ENCODE results near the gene PRTFDC1.

PRTFDC1 gene

DNA sequence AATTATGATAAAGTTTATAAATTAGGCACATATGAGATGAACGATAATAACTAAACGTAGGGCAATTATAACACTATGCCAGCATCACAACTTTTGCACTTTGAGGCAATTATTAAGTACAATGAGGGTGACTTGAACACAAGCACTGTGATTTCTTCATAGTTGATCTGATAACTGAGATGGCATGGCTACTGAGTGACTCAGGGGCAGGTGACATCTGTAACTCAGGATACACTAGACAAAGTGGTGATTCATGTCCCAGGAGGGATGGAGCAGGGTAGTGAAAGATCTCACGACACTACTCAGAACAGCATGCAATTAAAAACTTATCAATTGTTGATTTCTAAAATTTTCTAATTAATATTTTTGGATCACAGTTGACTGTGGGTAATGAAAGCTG lies 130.4 kb downstream of the PRTFDC1 start:
- TF ChIP-seq CTCF (IDR thresholded peaks at IDR 0.05) = no peak
- H3K27me3 ChIP-seq (ENCODE audit: control insufficient read depth, insufficient read depth, low read length) = no peaks in the 10 kb centered on the region
- H3K27ac ChIP-seq = no peak overlapping the region
- no peaks in the 10 kb centered on the region for H3K9me3 ChIP-seq (ENCODE audit: control insufficient read depth, low read length)
- H3K9ac ChIP-seq = no peak overlapping the region
- H3K79me2 ChIP-seq = no peaks in the 10 kb centered on the region
- no peak overlapping the region for H3K4me2 ChIP-seq (ENCODE audit: low read length)
- no peak overlapping the region for H3K4me3 ChIP-seq (ENCODE audit: low read depth, low read length)
- H3K36me3 ChIP-seq (ENCODE audit: control insufficient read depth, insufficient read depth, low read length) = no peaks in the 10 kb centered on the region
- no peaks in the 10 kb centered on the region for H3K4me1 ChIP-seq
- H2AFZ ChIP-seq = no peak overlapping the region

- Histone ChIP-seq H3K27ac (no peak overlapping the region), H3K79me2 (no peaks in the 10 kb centered on the region), H2AFZ (no peak overlapping the region), H3K9ac (no peak overlapping the region), H3K27me3 (ENCODE audit: control insufficient read depth, insufficient read depth, low read length) (no peaks in the 10 kb centered on the region), H3K4me1 (no peaks in the 10 kb centered on the region), H3K4me3 (ENCODE audit: low read depth, low read length) (no peak overlapping the region), H3K9me3 (ENCODE audit: control insufficient read depth, low read length) (no peaks in the 10 kb centered on the region), H3K4me2 (ENCODE audit: low read length) (no peak overlapping the region), H3K36me3 (ENCODE audit: control insufficient read depth, insufficient read depth, low read length) (no peaks in the 10 kb centered on the region)
- no peak for TF ChIP-seq CTCF (IDR thresholded peaks at IDR 0.05)
These were observed 135.5 kb downstream of the PRTFDC1 start for GRCh38 chr10:24816868-24817396.

GRCh38 chr10:24814568-24815313 lies 137.7 kb downstream of the PRTFDC1 start:
- Histone ChIP-seq H3K36me3 (ENCODE audit: control insufficient read depth, insufficient read depth, low read length) (no peaks in the 10 kb centered on the region), H3K27ac (no peak overlapping the region)

GRCh38 chr10:24813856-24814255 lies 138.6 kb downstream of the PRTFDC1 start:
- no peak for TF ChIP-seq CTCF (IDR thresholded peaks at IDR 0.05)
- Histone ChIP-seq H3K9me3 (ENCODE audit: control insufficient read depth, low read length) (no peaks in the 10 kb centered on the region), H3K4me2 (ENCODE audit: low read length) (no peak overlapping the region), H3K36me3 (ENCODE audit: control insufficient read depth, insufficient read depth, low read length) (no peaks in the 10 kb centered on the region), H3K4me3 (ENCODE audit: low read depth, low read length) (no peak overlapping the region), H3K79me2 (no peaks in the 10 kb centered on the region), H3K4me1 (no peaks in the 10 kb centered on the region), H3K27ac (no peak overlapping the region), H3K9ac (no peak overlapping the region), H2AFZ (no peak overlapping the region), H3K27me3 (ENCODE audit: control insufficient read depth, insufficient read depth, low read length) (no peaks in the 10 kb centered on the region)

More at GRCh38 chr10:24814568-24815313, 137.7 kb downstream of the PRTFDC1 start:
- TF ChIP-seq CTCF (IDR thresholded peaks at IDR 0.05) = no peak
- no peak overlapping the region for H3K4me3 ChIP-seq (ENCODE audit: low read depth, low read length)
- no peaks in the 10 kb centered on the region for H3K27me3 ChIP-seq (ENCODE audit: control insufficient read depth, insufficient read depth, low read length)
- H3K4me2 ChIP-seq (ENCODE audit: low read length) = no peak overlapping the region
- H3K9me3 ChIP-seq (ENCODE audit: control insufficient read depth, low read length) = no peaks in the 10 kb centered on the region
- no peak overlapping the region for H3K9ac ChIP-seq
- no peaks in the 10 kb centered on the region for H3K79me2 ChIP-seq
- H3K4me1 ChIP-seq = no peaks in the 10 kb centered on the region
- no peak overlapping the region for H2AFZ ChIP-seq

- H3K79me2 ChIP-seq = no peaks in the 10 kb centered on the region
- no peak overlapping the region for H3K27ac ChIP-seq
- no peak for TF ChIP-seq CTCF (IDR thresholded peaks at IDR 0.05)
- no peaks in the 10 kb centered on the region for H3K36me3 ChIP-seq (ENCODE audit: control insufficient read depth, insufficient read depth, low read length)
- H3K9ac ChIP-seq = no peak overlapping the region
- no peaks in the 10 kb centered on the region for H3K27me3 ChIP-seq (ENCODE audit: control insufficient read depth, insufficient read depth, low read length)
- H3K9me3 ChIP-seq (ENCODE audit: control insufficient read depth, low read length) = no peaks in the 10 kb centered on the region
- no peak overlapping the region for H3K4me2 ChIP-seq (ENCODE audit: low read length)
- no peak overlapping the region for H2AFZ ChIP-seq
- H3K4me3 ChIP-seq (ENCODE audit: low read depth, low read length) = no peak overlapping the region
- no peaks in the 10 kb centered on the region for H3K4me1 ChIP-seq
These were observed 146.1 kb downstream of the PRTFDC1 start for GRCh38 chr10:24806262-24806661.
